Uterus (tissue), 2 donors: Measurements from ENCODE around the gene FAM210B.

Experiments used
- CTCF ChIP-seq, 4 experiments: fragments of 200-600 bp in 2 of 4; fragments of 450-650 bp in 2 of 4; sonication (generic) in 2 of 4; IDR thresholded peaks; one replicate each; pipeline ENCODE4 v1.5.1; 2016 to 2019; ENCODE audit warnings: antibody characterized with exemption in 4 of 4, mild to moderate bottlenecking in 2 of 4, moderate library complexity in 1 of 4
- POLR2A ChIP-seq, 2 donors: fragments of 450-650 bp; IDR thresholded peaks; one replicate each; pipeline ENCODE4 v1.6.1; 2016; ENCODE audit warnings: antibody characterized with exemption in 2 of 2, mild to moderate bottlenecking in 1 of 2, moderate library complexity in 1 of 2

- TF ChIP-seq CTCF (IDR thresholded peaks at IDR 0.05) (no peak), POLR2A (IDR thresholded peaks at IDR 0.05) (peak; percentile 23 to 51)
Observed at GRCh38 chr20:56392132-56392880, 33.5 kb downstream of the FAM210B start, which contains the start of the genes AURKA and CSTF1.
